Keratinocyte (primary cell): Measurements from ENCODE around the gene INSIG1.

Experiments
- EZH2 ChIP-seq: IDR thresholded peaks from one replicate; pipeline ENCODE4 v1.6.1; 2012; ENCODE audit warnings: inconsistent platforms, mild to moderate bottlenecking, low read length, moderate library complexity
- TF ChIP-seq, protein P1 (sequence below), 3 experiments: IDR thresholded peaks in 1 of 3; conservative IDR thresholded peaks in 1 of 3; optimal IDR thresholded peaks in 1 of 3; 2 replicates in 2 of 3; 3 replicates in 1 of 3; pipeline versions ENCODE3 to v1.5.1; 2011; ENCODE audit warnings: low read length in 3 of 3, mild to moderate bottlenecking in 3 of 3, moderate library complexity in 2 of 3, control low read depth in 1 of 3, inconsistent platforms in 1 of 3; ENCODE audit not compliant: insufficient read depth in 2 of 3; ENCODE audit errors: extremely low read depth in 1 of 3

DNA sequence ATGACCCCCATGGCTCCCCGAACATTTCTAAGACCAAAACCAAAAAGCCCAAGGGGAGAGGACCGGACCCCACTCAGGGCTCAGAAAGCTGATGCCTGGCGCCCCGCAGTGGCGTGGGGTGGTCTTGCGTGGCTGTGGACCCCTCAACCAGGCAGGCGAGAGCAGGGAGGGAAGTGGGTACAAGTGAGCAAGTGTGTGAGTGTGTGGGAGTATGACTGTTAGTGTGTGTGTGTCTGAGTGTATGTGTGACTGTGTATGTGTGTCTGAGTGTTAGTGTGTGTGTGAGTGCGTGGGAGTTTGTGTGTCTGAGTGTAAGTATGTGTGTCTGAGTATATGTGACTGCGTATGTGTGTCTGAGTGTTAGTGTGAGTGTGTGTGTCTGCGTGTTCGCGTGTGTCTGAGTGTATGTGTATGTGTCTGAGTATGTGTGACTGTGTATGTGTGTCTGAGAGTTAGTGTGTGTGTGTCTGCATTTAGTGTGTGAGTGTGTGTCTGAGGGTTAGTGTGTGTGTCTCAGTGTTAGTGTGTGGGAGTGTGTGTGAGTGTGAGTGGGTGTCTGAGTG is 34.0 kb upstream of the INSIG1 start:
- TF ChIP-seq, protein P1, sequence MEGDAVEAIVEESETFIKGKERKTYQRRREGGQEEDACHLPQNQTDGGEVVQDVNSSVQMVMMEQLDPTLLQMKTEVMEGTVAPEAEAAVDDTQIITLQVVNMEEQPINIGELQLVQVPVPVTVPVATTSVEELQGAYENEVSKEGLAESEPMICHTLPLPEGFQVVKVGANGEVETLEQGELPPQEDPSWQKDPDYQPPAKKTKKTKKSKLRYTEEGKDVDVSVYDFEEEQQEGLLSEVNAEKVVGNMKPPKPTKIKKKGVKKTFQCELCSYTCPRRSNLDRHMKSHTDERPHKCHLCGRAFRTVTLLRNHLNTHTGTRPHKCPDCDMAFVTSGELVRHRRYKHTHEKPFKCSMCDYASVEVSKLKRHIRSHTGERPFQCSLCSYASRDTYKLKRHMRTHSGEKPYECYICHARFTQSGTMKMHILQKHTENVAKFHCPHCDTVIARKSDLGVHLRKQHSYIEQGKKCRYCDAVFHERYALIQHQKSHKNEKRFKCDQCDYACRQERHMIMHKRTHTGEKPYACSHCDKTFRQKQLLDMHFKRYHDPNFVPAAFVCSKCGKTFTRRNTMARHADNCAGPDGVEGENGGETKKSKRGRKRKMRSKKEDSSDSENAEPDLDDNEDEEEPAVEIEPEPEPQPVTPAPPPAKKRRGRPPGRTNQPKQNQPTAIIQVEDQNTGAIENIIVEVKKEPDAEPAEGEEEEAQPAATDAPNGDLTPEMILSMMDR (optimal IDR thresholded peaks at IDR 0.05 in 1 of 3, IDR thresholded peaks at IDR 0.05 in 1 of 3, conservative IDR thresholded peaks at IDR 0.05 in 1 of 3; ENCODE audit: extremely low read depth in 1 of 3, insufficient read depth in 2 of 3, low read length in 3 of 3) = no peak
- TF ChIP-seq EZH2 = no peak
